Cardiac fibroblast (primary cell): ENCODE data around the gene CCDC81.

Experiments
- DNase-seq, 2 donors: peaks; one replicate each; pipeline versions ENCODE4 v3.0.0 to v3.0.0-alpha.2; 2010; ENCODE audit warnings: low read depth in 2 of 2
- H3K4me3 ChIP-seq, 2 donors: replicated peaks in 1 of 2; 1 replicate in 1 of 2; 2 replicates in 1 of 2; pipeline ENCODE4 v1.5.1; 2011; ENCODE audit warnings: low read depth in 2 of 2, low read length in 2 of 2, mild to moderate bottlenecking in 2 of 2, moderate library complexity in 1 of 2
- TF ChIP-seq, protein P1 (sequence below): IDR thresholded peaks from one replicate; pipeline ENCODE4 v1.5.1; 2011; ENCODE audit warnings: low read depth, mild to moderate bottlenecking, low read length, inconsistent platforms

Gene CCDC81

DNA sequence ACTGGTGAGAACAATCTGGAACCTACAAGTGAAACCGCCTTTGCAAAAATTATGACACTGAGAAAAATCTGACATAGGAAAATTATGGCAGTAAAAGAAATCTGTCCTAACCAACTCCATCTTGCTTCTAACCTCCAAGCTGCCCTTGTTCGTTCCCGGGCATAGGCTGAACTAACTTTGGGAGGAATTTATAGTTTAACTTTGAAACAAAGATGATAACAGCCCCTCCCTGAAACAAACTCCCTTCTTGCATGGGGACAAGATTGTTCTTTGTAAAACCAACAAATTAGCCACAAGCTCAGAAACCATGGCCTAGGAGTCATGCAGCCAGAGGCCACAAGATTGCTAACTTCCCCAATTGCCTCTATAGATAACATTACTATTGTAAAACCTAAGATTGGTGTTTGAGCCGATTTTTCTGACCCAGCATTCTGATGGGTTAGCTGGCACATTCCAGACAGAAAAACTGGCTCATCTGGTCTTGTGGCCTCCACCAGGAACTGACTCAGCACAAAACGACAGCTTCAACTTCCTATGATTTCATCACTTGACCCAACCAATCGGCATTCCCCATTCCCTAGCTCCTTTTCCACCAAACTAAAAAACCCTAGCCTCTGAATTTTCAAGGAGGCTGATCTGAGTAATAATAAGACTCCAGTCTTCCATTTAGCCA, 3.6 kb upstream of the CCDC81 start:
- H3K4me3 ChIP-seq, result no peak overlapping the region
- TF ChIP-seq, protein P1, sequence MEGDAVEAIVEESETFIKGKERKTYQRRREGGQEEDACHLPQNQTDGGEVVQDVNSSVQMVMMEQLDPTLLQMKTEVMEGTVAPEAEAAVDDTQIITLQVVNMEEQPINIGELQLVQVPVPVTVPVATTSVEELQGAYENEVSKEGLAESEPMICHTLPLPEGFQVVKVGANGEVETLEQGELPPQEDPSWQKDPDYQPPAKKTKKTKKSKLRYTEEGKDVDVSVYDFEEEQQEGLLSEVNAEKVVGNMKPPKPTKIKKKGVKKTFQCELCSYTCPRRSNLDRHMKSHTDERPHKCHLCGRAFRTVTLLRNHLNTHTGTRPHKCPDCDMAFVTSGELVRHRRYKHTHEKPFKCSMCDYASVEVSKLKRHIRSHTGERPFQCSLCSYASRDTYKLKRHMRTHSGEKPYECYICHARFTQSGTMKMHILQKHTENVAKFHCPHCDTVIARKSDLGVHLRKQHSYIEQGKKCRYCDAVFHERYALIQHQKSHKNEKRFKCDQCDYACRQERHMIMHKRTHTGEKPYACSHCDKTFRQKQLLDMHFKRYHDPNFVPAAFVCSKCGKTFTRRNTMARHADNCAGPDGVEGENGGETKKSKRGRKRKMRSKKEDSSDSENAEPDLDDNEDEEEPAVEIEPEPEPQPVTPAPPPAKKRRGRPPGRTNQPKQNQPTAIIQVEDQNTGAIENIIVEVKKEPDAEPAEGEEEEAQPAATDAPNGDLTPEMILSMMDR, result no peak
- DNase-seq, result peak; percentile 60 to 87

DNA sequence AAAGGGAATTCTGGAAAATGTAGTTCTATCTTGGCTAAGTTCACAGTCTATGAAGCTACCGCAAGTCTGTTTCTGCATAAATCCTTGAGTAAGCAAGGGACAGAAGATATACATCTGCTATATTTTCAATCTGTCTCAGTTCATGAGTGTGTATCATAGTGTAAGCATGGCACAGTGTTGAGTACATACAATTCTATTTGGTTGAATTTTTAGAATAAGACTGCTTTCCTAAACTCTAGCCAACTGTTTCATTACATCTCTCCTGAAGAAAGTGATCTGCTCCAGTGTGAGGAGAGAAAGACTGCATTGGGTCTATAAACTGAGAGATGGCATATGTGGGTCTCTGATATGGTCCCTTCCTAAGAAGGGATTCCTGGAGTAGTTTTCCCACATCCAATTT, 2.6 kb upstream of the CCDC81 start:
- TF ChIP-seq, protein P1, result no peak
- H3K4me3 ChIP-seq, result no peak overlapping the region
- no peak for DNase-seq

GRCh38 chr11:86372586-86372985, 2.1 kb upstream of the CCDC81 start:
- TF ChIP-seq, protein P1, result no peak
- no peak for DNase-seq
- H3K4me3 ChIP-seq, result no peak overlapping the region

DNA sequence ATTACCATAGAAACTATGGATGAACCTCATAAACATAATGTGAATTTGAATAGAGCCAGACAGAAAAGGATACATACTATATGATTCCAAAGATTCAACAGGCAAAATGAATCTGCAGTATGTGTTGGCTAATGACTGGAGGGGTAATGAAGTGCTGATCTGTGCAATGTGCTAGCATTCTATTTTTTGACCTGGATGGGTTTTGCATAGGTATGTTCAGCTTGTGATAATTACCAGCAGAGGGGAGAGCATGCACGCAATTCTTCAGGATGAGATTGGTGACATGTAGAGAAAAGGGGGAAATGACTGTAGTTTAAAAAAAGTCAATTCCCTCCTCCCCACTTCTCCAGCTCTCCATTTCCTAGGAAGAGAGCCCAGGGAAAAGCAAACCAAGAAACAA, 618 bp upstream of the CCDC81 start:
- TF ChIP-seq, protein P1, result no peak
- DNase-seq, result no peak

DNA sequence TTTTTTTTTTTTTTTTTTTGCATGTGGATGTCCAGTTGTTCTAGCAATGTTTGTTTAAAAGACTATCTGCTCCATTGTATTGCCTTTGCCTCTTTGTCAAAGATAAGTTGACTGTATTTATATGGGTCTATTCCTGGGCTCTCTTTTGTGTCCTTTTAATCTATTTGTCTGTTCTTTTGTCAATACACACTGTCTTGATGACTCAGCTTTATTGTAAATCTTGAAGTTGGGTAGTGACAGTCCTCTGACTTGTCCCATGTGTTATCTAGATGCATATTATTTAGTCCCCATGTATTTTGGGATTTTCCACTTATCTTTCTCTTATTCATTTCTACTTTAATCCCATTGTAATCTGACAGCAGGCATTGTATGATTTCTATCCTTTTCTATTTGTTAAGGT, 3.3 kb downstream of the CCDC81 start:
- DNase-seq, result no peak
- TF ChIP-seq, protein P1, result no peak
- H3K4me3 ChIP-seq, result no peak overlapping the region

More for the DNA sequence above, 618 bp upstream of the CCDC81 start:
- H3K4me3 ChIP-seq, result peak overlapping the region in 1 of 2 donors; percentile 30

- DNase-seq, result no peak
Measured at GRCh38 chr11:86380295-86381059, 5.8 kb downstream of the CCDC81 start.

More at GRCh38 chr11:86380295-86381059, 5.8 kb downstream of the CCDC81 start:
- TF ChIP-seq, protein P1, result no peak
- no peak overlapping the region for H3K4me3 ChIP-seq
